T follicular helper cell (primary cell): ENCODE data around the gene EHD2.
"Not testable (repeated sequence)": the region's sequence is repeated elsewhere in the genome, so short reads cannot be mapped to it uniquely, and the experiment has no call there.

Source experiments
- DNase-seq: peaks from one replicate; pipeline ENCODE4 v3.0.0-alpha.2; 2020; ENCODE audit warnings: low read depth

EHD2 gene

GRCh38 chr19:47691782-47692181 is 21.4 kb upstream of the EHD2 start:
- no peak for DNase-seq

GRCh38 chr19:47693489-47693888 is 19.7 kb upstream of the EHD2 start:
- no peak for DNase-seq

GRCh38 chr19:47693903-47694302 is 19.3 kb upstream of the EHD2 start:
- DNase-seq: no peak

GRCh38 chr19:47694466-47695273 is 18.6 kb upstream of the EHD2 start:
- no peak for DNase-seq

- no peak for DNase-seq
Observed at GRCh38 chr19:47695533-47696262, 17.5 kb upstream of the EHD2 start.

- DNase-seq: no peak
Observed at GRCh38 chr19:47696635-47697034, 16.6 kb upstream of the EHD2 start.

- peak; percentile 24 for DNase-seq
Observed at GRCh38 chr19:47697863-47698609, 15.2 kb upstream of the EHD2 start.

GRCh38 chr19:47698631-47699359 is 14.4 kb upstream of the EHD2 start:
- no peak for DNase-seq

- DNase-seq: peak; percentile 21
Observed at GRCh38 chr19:47699360-47699917, 13.8 kb upstream of the EHD2 start.

- DNase-seq: no peak
Observed at GRCh38 chr19:47700934-47701716, 12.1 kb upstream of the EHD2 start.

- DNase-seq: no peak
Observed at GRCh38 chr19:47701717-47702552, 11.3 kb upstream of the EHD2 start.

GRCh38 chr19:47702671-47703070 is 10.6 kb upstream of the EHD2 start:
- no peak for DNase-seq

GRCh38 chr19:47703301-47703700 is 9.9 kb upstream of the EHD2 start:
- DNase-seq: no peak

- DNase-seq: no peak
Observed at GRCh38 chr19:47704024-47704423, 9.2 kb upstream of the EHD2 start.

- DNase-seq: no peak
Observed at GRCh38 chr19:47704656-47705055, 8.6 kb upstream of the EHD2 start.

- peak; percentile 54 for DNase-seq
Observed at GRCh38 chr19:47707135-47707925, 5.9 kb upstream of the EHD2 start.

- no peak for DNase-seq
Observed at GRCh38 chr19:47711652-47712242, 1.5 kb upstream of the EHD2 start.

GRCh38 chr19:47714339-47714738 is 1.1 kb downstream of the EHD2 start:
- DNase-seq: no peak

- not testable (repeated sequence) for DNase-seq
Observed at GRCh38 chr19:47714855-47715254, 1.6 kb downstream of the EHD2 start.
